H9 (cell line): ENCODE results near the gene ABHD13. TPM values are rescaled to one million over a fixed set of nuclear protein-coding genes. Genes with fewer than 3 reads are reported as not detected.

Source experiments
- DNase-seq: peaks from one replicate; pipeline ENCODE4 v3.0.0-alpha.2; 2017
- H2AFZ ChIP-seq: one replicate; pipeline ENCODE4 v1.6.1; 2013; ENCODE audit warnings: mild to moderate bottlenecking, low read length, control low read depth, moderate library complexity
- H2AK5ac ChIP-seq: 2 replicates; pipeline ENCODE4 v1.6.1; 2013; ENCODE audit warnings: low read length, control low read depth, mixed read lengths; ENCODE audit not compliant: insufficient read length
- H2BK120ac ChIP-seq: one replicate; pipeline ENCODE4 v1.6.1; 2013; ENCODE audit warnings: low read depth, mild to moderate bottlenecking, low read length, control low read depth, inconsistent platforms; ENCODE audit not compliant: poor library complexity, severe bottlenecking
- H2BK12ac ChIP-seq: 2 replicates; pipeline ENCODE4 v1.6.1; 2013; ENCODE audit warnings: low read length, control low read depth, mixed read lengths, low read depth; ENCODE audit not compliant: insufficient read length
- H2BK15ac ChIP-seq: 2 replicates; pipeline ENCODE4 v1.6.1; 2013; ENCODE audit warnings: low read depth, low read length, control low read depth
- H2BK20ac ChIP-seq: one replicate; pipeline ENCODE4 v1.6.1; 2013; ENCODE audit warnings: low read depth, mild to moderate bottlenecking, low read length, control low read depth, inconsistent platforms; ENCODE audit not compliant: poor library complexity, severe bottlenecking
- H2BK5ac ChIP-seq: 2 replicates; pipeline ENCODE4 v1.6.1; 2013; ENCODE audit warnings: low read length, control low read depth, mixed read lengths; ENCODE audit not compliant: insufficient read length
- H3K14ac ChIP-seq: 2 replicates; pipeline ENCODE4 v1.6.1; 2013; ENCODE audit warnings: low read length, control low read depth; ENCODE audit not compliant: insufficient read depth
- H3K18ac ChIP-seq: 2 replicates; pipeline ENCODE4 v1.6.1; 2013; ENCODE audit warnings: low read depth, mild to moderate bottlenecking, mixed read lengths, low read length, control low read depth; ENCODE audit not compliant: insufficient read length
- H3K23ac ChIP-seq: 2 replicates; pipeline ENCODE4 v1.6.1; 2013; ENCODE audit warnings: low read length, control low read depth, mixed read lengths, low read depth; ENCODE audit not compliant: insufficient read length
- H3K23me2 ChIP-seq: 2 replicates; pipeline ENCODE4 v1.6.1; 2013; ENCODE audit warnings: low read depth, mild to moderate bottlenecking, mixed read lengths, low read length, control low read depth; ENCODE audit not compliant: insufficient read length, poor library complexity, severe bottlenecking
- H3K27ac ChIP-seq: 2 replicates; pipeline ENCODE4 v1.5.1; 2013; ENCODE audit warnings: low read length, control low read depth, mixed read lengths, low read depth; ENCODE audit not compliant: insufficient read length
- H3K27me3 ChIP-seq: 2 replicates; pipeline ENCODE4 v1.6.1; 2013; ENCODE audit warnings: low read length, control low read depth, inconsistent platforms; ENCODE audit not compliant: insufficient read depth
- H3K4ac ChIP-seq: 2 replicates; pipeline ENCODE4 v1.6.1; 2013; ENCODE audit warnings: low read depth, mild to moderate bottlenecking, control low read depth, inconsistent platforms, low read length, moderate library complexity
- H3K4me1 ChIP-seq: 2 replicates; pipeline ENCODE4 v1.6.1; 2013; ENCODE audit warnings: low read length, control low read depth, inconsistent platforms; ENCODE audit not compliant: insufficient read depth
- H3K4me2 ChIP-seq: 2 replicates; pipeline ENCODE4 v1.6.1; 2013; ENCODE audit warnings: low read length, control low read depth, mixed read lengths; ENCODE audit not compliant: insufficient read length, insufficient read depth
- H3K56ac ChIP-seq: 2 replicates; pipeline ENCODE4 v1.6.1; 2013; ENCODE audit warnings: low read depth, mild to moderate bottlenecking, mixed read lengths, low read length, control low read depth; ENCODE audit not compliant: insufficient read length
- H3K79me1 ChIP-seq: 2 replicates; pipeline ENCODE4 v1.6.1; 2013; ENCODE audit warnings: low read depth, mild to moderate bottlenecking, moderate library complexity, low read length, control low read depth, inconsistent platforms; ENCODE audit not compliant: insufficient read depth, poor library complexity, severe bottlenecking
- H3K79me2 ChIP-seq: 2 replicates; pipeline ENCODE4 v1.6.1; 2013; ENCODE audit warnings: low read length, control low read depth, inconsistent platforms; ENCODE audit not compliant: insufficient read depth
- H3K9ac ChIP-seq: 2 replicates; pipeline ENCODE4 v1.6.1; 2013; ENCODE audit warnings: low read length, control low read depth, mixed read lengths; ENCODE audit not compliant: insufficient read length; ENCODE audit errors: extremely low read depth
- H3K9me3 ChIP-seq: one replicate; pipeline ENCODE4 v1.6.1; 2013; ENCODE audit warnings: low read depth, low read length, inconsistent platforms; ENCODE audit not compliant: control insufficient read depth
- H3T11ph ChIP-seq: one replicate; pipeline ENCODE4 v1.6.1; 2013; ENCODE audit warnings: mild to moderate bottlenecking, low read length, control low read depth, inconsistent platforms
- H4K20me1 ChIP-seq: one replicate; pipeline ENCODE4 v1.6.1; 2013; ENCODE audit not compliant: control insufficient read depth, insufficient read length, insufficient read depth
- H4K5ac ChIP-seq: 2 replicates; pipeline ENCODE4 v1.6.1; 2013; ENCODE audit warnings: low read depth, mild to moderate bottlenecking, mixed read lengths, low read length, control low read depth; ENCODE audit not compliant: insufficient read length
- H4K8ac ChIP-seq: replicated peaks from 2 replicates; pipeline ENCODE4 v1.6.1; 2013; ENCODE audit warnings: low read length, control low read depth, mixed read lengths, low read depth; ENCODE audit not compliant: insufficient read length
- H4K91ac ChIP-seq: 2 replicates; pipeline ENCODE4 v1.6.1; 2013; ENCODE audit warnings: low read depth, mild to moderate bottlenecking, moderate library complexity, mixed read lengths, low read length, control low read depth; ENCODE audit not compliant: insufficient read length
- H3K27ac Mint-ChIP-seq, 3 experiments: 2 replicates in 2 of 3; 3 replicates in 1 of 3; pipeline ENCODE4 v1.8.0; 2020 to 2021; ENCODE audit warnings: mixed read lengths in 3 of 3, mild to moderate bottlenecking in 1 of 3, moderate library complexity in 1 of 3
- H3K27me3 Mint-ChIP-seq: 2 replicates; pipeline ENCODE4 v1.8.0; 2021; ENCODE audit warnings: low read depth, mild to moderate bottlenecking, moderate library complexity, mixed read lengths
- H3K36me3 Mint-ChIP-seq, 3 experiments: 2 replicates in 2 of 3; 3 replicates in 1 of 3; pipeline ENCODE4 v1.8.0; 2020 to 2021; ENCODE audit warnings: low read depth in 3 of 3, mixed read lengths in 3 of 3; ENCODE audit not compliant: insufficient read depth in 1 of 3
- H3K4me1 Mint-ChIP-seq, 2 experiments: 2 replicates each; pipeline ENCODE4 v1.8.0; 2020; ENCODE audit warnings: mixed read lengths in 2 of 2
- H3K4me3 Mint-ChIP-seq, 2 experiments: 2 replicates in 1 of 2; 3 replicates in 1 of 2; pipeline ENCODE4 v1.8.0; 2020 to 2021; ENCODE audit warnings: mild to moderate bottlenecking in 2 of 2, mixed read lengths in 2 of 2, moderate library complexity in 1 of 2
- H3K9me3 Mint-ChIP-seq, 2 experiments: 2 replicates in 1 of 2; 3 replicates in 1 of 2; pipeline ENCODE4 v1.8.0; 2020; ENCODE audit warnings: mild to moderate bottlenecking in 2 of 2, mixed read lengths in 2 of 2, moderate library complexity in 1 of 2
- total RNA-seq: library from RNA; stranded (reverse); gene quantifications from 2 replicates; pipeline ENCODE4 v1.2.1, GENCODE V29; 2021
- TF ChIP-seq, protein P1 (sequence below): fragments of 200-600 bp; sonication (generic); conservative IDR thresholded peaks from 3 replicates; pipeline ENCODE4 v1.8.0; 2021; ENCODE audit warnings: antibody characterized with exemption, mild to moderate bottlenecking

ABHD13 gene
- total RNA-seq, 1 experiment from 2014 or later: 6.2 TPM

DNA sequence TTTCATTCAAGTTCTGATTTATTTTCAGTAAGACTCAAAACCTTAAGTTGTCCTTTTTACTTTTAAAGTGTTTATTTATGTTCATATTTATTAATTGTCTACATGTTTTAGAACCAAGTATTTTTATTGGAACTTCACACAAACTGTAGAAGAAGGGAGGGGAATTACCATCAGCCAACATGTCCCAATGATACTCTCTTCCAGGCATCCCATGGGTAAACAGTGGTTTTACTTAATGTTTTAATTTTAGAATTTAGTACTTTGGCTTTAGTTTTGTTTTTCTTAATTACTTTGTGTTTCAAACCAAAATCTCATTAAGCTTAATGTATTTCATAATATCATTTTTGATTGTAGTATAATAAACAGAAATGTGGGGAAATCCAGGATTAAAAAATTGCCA, 56.5 kb downstream of the ABHD13 start:
- peaks cover 4% of the 10 kb centered on the region; the same call in 1 of the 2 replicates for H3K4me1 ChIP-seq
- Mint-ChIP-seq H3K36me3 (no peaks in the 10 kb centered on the region), H3K27ac (no peak overlapping the region), H3K4me1 (peaks cover 9 to 11% of the 10 kb centered on the region in 2 experiments), H3K27me3 (no peaks in the 10 kb centered on the region), H3K4me3 (no peak overlapping the region), H3K9me3 (no peaks in the 10 kb centered on the region; a peak in 1 of 5 replicates)
- H4K5ac ChIP-seq: no peak overlapping the region
- no peak overlapping the region for H4K8ac ChIP-seq
- no peak overlapping the region for H3K18ac ChIP-seq
- no peaks in the 10 kb centered on the region for H3K79me2 ChIP-seq
- H3T11ph ChIP-seq: no peak overlapping the region
- no peak overlapping the region for H2BK120ac ChIP-seq
- no peak overlapping the region for H3K4me2 ChIP-seq
- H3K23ac ChIP-seq: no peak overlapping the region
- no peak overlapping the region for H2BK15ac ChIP-seq
- H3K27ac ChIP-seq: no peak overlapping the region
- H2AK5ac ChIP-seq: no peak overlapping the region
- no peak overlapping the region for H2AFZ ChIP-seq
- no peaks in the 10 kb centered on the region for H3K23me2 ChIP-seq
- no peak overlapping the region for H3K14ac ChIP-seq
- no peak overlapping the region for H4K91ac ChIP-seq
- no peak overlapping the region for H2BK20ac ChIP-seq
- H4K20me1 ChIP-seq: no peaks in the 10 kb centered on the region
- H3K27me3 ChIP-seq: no peaks in the 10 kb centered on the region
- no peaks in the 10 kb centered on the region for H3K9me3 ChIP-seq
- H3K56ac ChIP-seq: no peak overlapping the region
- no peak for DNase-seq
- no peak overlapping the region for H3K4ac ChIP-seq
- no peak overlapping the region for H2BK5ac ChIP-seq
- no peaks in the 10 kb centered on the region for H3K79me1 ChIP-seq
- H2BK12ac ChIP-seq: no peak overlapping the region
- TF ChIP-seq, protein P1, sequence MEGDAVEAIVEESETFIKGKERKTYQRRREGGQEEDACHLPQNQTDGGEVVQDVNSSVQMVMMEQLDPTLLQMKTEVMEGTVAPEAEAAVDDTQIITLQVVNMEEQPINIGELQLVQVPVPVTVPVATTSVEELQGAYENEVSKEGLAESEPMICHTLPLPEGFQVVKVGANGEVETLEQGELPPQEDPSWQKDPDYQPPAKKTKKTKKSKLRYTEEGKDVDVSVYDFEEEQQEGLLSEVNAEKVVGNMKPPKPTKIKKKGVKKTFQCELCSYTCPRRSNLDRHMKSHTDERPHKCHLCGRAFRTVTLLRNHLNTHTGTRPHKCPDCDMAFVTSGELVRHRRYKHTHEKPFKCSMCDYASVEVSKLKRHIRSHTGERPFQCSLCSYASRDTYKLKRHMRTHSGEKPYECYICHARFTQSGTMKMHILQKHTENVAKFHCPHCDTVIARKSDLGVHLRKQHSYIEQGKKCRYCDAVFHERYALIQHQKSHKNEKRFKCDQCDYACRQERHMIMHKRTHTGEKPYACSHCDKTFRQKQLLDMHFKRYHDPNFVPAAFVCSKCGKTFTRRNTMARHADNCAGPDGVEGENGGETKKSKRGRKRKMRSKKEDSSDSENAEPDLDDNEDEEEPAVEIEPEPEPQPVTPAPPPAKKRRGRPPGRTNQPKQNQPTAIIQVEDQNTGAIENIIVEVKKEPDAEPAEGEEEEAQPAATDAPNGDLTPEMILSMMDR: no peak
- no peak overlapping the region for H3K9ac ChIP-seq
